Kidney capillary endothelial cell (primary cell): ENCODE measurements around the gene SPEM2.

Experiments used
- DNase-seq: peaks from one replicate; pipeline ENCODE4 v3.0.0-alpha.2; 2018; ENCODE audit warnings: low spot score

Gene SPEM2

GRCh38 chr17:7421186-7421585 lies 4.2 kb upstream of the SPEM2 start:
- no peak for DNase-seq

- no peak for DNase-seq
Measured at GRCh38 chr17:7423679-7424078, 1.7 kb upstream of the SPEM2 start.

DNA sequence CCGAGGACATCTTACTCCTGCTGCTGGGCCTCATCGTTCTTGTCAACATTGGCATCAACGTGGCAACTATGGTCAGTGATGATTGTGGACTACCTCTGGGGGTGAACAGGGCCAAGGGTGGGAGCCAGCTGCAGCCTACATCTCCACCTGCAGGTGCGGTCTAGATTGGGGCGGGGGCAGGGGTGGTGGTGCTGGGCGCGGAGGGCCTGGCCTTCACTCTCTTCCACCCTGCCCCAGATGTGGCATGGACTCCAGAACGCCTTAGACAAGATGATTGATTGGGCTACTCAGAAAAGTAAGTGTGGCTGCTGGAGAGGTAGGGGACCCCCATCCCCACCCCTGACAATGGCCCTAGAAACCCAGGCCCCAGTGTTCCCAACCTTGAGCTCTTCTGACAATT lies 340 bp downstream of the SPEM2 start:
- no peak for DNase-seq

DNA sequence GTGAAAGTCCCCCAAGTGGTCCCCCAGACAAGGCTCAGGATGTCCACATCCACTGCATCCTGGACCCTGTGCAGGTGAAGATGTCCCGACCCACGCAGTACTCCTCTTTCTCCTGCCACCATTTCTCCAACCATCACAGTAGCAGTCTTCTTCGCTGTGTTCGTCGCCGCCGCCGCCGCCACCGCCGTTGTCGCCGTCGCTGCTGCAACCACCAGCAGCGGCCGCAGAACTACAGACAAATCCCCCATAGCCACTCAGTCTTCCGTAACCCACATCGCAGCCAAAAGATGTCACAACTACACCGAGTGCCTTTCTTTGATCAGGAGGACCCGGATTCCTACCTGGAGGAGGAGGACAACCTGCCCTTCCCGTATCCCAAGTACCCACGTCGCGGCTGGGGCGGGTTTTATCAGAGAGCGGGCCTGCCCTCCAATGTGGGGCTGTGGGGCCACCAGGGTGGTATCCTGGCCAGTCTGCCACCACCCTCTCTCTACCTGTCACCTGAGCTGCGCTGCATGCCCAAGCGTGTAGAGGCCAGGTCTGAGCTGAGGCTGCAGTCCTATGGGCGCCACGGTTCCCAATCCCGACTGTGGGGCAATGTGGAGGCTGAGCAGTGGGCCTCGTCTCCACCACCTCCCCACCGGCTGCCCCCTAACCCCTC lies 917 bp downstream of the SPEM2 start:
- no peak for DNase-seq

DNA sequence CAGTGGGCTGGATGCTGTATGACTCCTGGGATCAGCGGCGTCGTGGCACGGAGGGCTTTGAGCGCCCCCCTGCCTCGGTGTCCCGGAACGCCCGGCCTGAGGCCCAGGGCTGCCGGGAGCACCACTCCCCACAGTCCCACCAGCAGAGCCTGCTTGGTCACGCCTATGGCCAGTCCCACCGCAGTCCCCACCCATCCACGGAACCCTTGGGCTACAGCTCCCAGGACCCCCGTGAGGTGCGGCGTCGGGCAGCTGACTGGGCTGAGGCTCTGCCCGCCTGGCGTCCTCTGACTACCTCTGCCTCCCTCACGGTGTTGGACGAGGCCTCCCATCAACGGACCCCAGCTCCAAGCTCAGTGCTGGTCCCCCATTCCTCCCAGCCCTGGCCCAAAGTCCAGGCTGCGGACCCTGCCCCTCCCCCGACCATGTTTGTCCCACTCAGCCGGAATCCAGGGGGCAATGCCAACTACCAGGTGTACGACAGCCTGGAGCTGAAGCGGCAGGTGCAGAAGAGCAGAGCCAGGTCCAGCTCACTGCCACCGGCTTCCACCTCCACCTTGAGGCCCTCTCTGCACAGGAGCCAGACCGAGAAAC lies 1.6 kb downstream of the SPEM2 start:
- DNase-seq, result no peak

DNA sequence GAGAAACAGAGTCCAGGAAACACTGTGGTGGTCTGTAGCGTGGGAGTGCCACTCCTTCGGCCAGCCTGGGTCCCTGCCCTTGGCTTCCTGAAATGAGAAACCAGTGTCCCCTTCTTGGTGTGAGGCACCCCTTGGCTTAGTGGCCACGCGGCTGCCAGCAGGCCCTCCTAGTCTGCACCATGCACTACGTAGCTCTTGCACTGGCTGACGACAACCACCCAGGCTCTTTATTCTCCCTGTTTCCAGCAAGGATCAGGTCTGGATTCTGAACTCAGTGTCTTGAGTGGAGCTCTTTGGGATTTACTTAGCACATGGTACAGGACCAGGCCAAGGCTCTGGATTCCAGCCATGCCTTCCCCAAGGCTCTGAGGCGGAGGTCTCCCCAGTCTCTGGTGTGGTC lies 2.1 kb downstream of the SPEM2 start:
- DNase-seq, result no peak

- no peak for DNase-seq
Measured at GRCh38 chr17:7428557-7428956, 3.1 kb downstream of the SPEM2 start, which contains the start of gene SPEM3. Gene SPEM3, plus strand, starts transcription at chr17:7428857. Its CDS starts 46 bp downstream, at chr17:7428903.

- DNase-seq, result no peak
Measured at GRCh38 chr17:7429722-7430121, 4.3 kb downstream of the SPEM2 start.

DNA sequence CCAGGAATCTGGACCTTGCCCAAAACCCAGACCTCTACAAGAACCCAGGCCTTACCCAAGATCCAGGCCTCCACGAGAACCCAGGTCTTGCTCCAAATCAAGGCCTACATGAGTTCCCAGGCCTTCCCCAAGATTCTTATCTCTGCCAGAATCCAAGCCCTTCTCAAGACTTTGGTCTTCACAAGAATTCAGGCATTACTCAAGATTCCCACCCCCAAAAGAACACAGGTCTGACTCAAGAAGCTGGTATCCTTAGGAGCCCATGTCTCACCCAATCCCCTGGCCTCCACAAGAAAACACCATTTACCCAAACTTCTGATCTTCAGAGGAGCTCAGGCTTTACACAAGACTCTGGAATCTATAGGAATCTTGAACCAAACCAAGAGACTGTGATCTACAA lies 5.8 kb downstream of the SPEM2 start:
- no peak for DNase-seq

- DNase-seq, result no peak
Measured at GRCh38 chr17:7432296-7432695, 6.9 kb downstream of the SPEM2 start.

- no peak for DNase-seq
Measured at GRCh38 chr17:7435676-7436555, 10.5 kb downstream of the SPEM2 start.

GRCh38 chr17:7436556-7437368 lies 11.3 kb downstream of the SPEM2 start:
- DNase-seq, result peak; percentile 78

- no peak for DNase-seq
Measured at GRCh38 chr17:7437369-7437863, 12.0 kb downstream of the SPEM2 start.

DNA sequence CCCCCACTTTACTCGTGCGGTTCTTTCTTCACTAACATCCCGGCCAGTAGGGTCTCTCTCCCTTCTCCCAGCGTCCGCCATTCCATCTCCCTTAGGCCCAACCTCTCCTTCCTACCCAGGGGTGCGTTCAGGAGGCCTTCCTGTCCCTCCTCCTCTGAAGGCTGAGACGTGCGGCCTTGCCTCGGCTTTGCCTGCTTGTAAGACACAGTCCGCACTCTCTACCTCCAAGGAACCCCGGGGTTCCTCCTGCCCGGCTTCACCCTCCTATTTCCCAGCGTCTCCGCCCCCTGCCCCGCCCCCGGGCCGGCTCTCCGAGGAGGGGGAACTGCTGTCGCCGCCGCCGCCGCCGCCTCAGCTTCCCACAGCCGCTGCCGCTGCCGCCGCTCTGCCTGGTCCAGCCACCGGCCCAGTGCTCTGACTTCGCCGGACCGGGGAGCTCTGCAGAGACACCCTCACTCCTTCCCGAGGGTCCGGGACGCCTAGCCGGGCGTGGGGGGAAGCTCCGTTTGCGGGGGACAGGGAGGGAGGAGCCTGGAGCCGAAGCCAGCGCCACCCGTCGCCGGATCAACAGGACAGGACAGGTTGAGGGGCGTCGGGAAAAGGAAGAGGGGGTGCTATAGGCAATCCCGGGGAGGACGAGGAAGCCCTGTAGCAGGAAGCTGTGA lies 12.7 kb downstream of the SPEM2 start:
- DNase-seq, result no peak

DNA sequence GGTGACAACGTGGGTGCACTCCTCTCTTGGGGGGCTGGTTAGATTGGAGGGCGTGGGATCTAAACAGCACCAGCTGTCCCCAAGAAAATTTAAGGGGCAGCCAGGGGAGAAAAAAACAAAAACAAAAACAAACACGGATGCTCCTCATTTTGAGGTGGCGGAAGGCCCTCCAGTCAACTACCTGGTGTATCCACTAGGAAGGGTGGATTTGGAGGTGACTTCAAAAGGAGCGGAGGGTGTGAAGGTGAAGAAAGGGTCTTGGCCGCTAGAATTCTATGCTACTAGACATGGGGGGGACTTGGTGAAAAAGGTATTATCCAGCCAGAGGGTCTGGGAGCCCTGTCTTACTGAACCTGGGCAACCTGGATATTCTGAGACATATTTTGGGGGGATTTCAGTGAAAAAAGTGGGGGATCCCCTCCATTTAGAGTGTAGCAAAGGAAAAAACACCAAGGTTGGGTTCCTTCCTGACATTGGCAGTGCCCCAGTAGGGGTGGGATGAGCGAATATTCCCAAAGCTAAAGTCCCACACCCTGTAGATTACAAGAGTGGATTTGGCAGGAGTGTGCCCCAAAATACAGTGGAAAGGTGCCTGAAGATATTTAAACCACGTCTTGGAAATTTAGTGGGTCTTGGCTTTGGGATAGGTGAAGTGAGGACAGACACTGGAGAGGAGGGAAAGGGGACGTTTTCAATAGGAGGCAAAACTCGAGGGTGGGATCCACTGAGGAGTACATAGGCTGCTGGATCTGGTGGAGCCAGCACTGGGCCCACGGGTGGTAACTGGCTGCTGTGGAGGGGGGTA lies 13.4 kb downstream of the SPEM2 start:
- no peak for DNase-seq

- no peak for DNase-seq
Measured at GRCh38 chr17:7439462-7440112, 14.2 kb downstream of the SPEM2 start, which contains the start of gene FGF11. Gene FGF11, plus strand, starts transcription at chr17:7439512. Its CDS starts 109 bp downstream, at chr17:7439621.

DNA sequence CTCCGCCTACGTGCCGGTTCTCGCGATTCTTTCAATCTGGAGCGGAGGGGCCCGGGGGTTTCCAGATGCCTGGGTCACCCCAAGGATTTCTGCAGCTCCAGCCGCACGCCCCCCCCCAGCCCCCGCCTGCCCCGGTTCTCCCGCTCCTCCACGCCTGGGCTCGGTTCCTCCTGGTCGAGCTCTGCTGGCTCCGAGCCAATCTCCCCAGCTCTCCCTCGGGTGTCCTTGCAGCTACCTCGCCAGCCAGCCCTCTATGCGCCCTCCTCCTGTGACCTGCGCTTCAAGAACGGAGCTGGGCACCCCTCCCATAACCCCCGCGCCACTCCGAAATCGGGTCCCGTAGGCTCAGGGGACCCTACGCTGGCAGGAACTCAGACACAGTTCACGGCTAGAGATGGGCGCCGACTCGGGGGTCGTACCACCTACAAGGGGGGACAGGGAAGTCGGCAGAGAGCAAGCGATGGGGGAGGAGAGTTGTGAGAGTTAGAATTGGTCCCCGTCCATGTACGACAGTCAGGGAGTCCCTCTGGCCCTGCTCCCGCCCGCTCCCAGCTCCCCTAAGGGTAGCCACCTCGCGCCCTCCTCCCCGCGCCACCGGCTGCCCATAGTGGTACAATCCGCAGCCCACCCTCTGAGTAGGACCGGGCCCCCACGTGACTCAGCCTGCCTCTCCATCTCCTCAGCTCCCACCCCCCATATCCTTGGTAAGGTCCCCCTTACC lies 14.9 kb downstream of the SPEM2 start:
- DNase-seq, result no peak

- no peak for DNase-seq
Measured at GRCh38 chr17:7440834-7441195, 15.4 kb downstream of the SPEM2 start.

- no peak for DNase-seq
Measured at GRCh38 chr17:7441266-7441665, 15.8 kb downstream of the SPEM2 start.
